Activated T-helper 1 cell treated with anti-CD3 and anti-CD28 coated beads, Interleukin-12 subunit alpha, Interleukin-12 subunit beta, Interleukin-2, Interleukin-4 antibody, amounts not matched to agents 30 ng/mL and 10 ng/mL and 1 ng/mL, durations not matched to agents 14 hours and 24 hours and 36 hours (primary cell): ENCODE measurements around the gene TIMP3. TPM values are rescaled to one million over a fixed set of nuclear protein-coding genes. Genes with fewer than 3 reads are reported as not detected.

Experiments
- DNase-seq: peaks from one replicate; pipeline ENCODE4 v3.0.0; 2021; ENCODE audit warnings: low spot score
- H3K27ac Mint-ChIP-seq: one replicate; pipeline ENCODE4 v1.8.0; 2021; ENCODE audit warnings: mild to moderate bottlenecking, mixed read lengths
- H3K27me3 Mint-ChIP-seq: one replicate; pipeline ENCODE4 v1.8.0; 2022; ENCODE audit warnings: mild to moderate bottlenecking, moderate library complexity, mixed read lengths; ENCODE audit not compliant: insufficient read depth
- H3K36me3 Mint-ChIP-seq: one replicate; pipeline ENCODE4 v1.8.0; 2021; ENCODE audit warnings: low read depth, mixed read lengths
- H3K4me1 Mint-ChIP-seq: one replicate; pipeline ENCODE4 v1.8.0; 2021; ENCODE audit warnings: low read depth, mixed read lengths
- H3K4me3 Mint-ChIP-seq: one replicate; pipeline ENCODE4 v1.8.0; 2021; ENCODE audit warnings: mild to moderate bottlenecking, moderate library complexity, mixed read lengths
- H3K9me3 Mint-ChIP-seq: one replicate; pipeline ENCODE4 v1.8.0; 2021; ENCODE audit warnings: mixed read lengths
- intact Hi-C: fragments of 100-400 bp; cut with micrococcal nuclease; formaldehyde crosslinking; loops from one replicate; pipeline ENCODE4 v1.15.1; 2024
- total RNA-seq: library from RNA; stranded (reverse); gene quantifications from 2 replicates; pipeline ENCODE4 v1.2.3, GENCODE V29; 2022

TIMP3 gene
- total RNA-seq, 1 donor from 2014 or later = not detected

- H3K4me1 Mint-ChIP-seq = no peaks in the 10 kb centered on the region
- H3K4me3 Mint-ChIP-seq = no peak overlapping the region
- no peak overlapping the region for H3K27ac Mint-ChIP-seq
- peaks cover 12% of the 10 kb centered on the region for H3K27me3 Mint-ChIP-seq
- H3K36me3 Mint-ChIP-seq = no peaks in the 10 kb centered on the region
- H3K9me3 Mint-ChIP-seq = no peaks in the 10 kb centered on the region
- no peak for DNase-seq
- intact Hi-C loops = no loop called here
Measured at GRCh38 chr22:32771756-32772155, 29.7 kb upstream of the TIMP3 start.

DNA sequence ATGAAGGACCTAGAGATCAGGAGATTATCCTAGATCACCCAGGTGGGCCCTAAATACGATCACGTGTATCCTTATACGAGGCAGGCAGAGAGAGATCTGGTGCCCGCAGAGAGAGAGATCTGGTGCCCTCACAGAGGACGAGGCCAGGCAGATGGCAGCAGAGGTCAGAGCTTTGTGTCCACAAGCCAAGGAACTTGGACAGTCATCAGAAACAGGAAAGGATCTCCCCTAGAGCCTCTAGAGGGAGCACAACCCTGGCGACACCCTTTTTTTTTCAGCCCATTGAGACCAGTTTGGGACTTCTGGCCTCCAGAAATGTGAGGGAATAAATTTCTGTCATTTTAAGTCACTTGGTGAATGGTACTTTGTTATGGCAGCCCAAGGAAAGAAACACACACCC, 25.5 kb upstream of the TIMP3 start:
- DNase-seq = no peak
- intact Hi-C loops = no loop called here
- H3K4me3 Mint-ChIP-seq = no peak overlapping the region
- H3K27ac Mint-ChIP-seq = no peak overlapping the region
- H3K4me1 Mint-ChIP-seq = no peaks in the 10 kb centered on the region
- peaks cover 11% of the 10 kb centered on the region for H3K27me3 Mint-ChIP-seq
- H3K9me3 Mint-ChIP-seq = no peaks in the 10 kb centered on the region
- H3K36me3 Mint-ChIP-seq = no peaks in the 10 kb centered on the region

- intact Hi-C loops = no loop called here
- no peaks in the 10 kb centered on the region for H3K9me3 Mint-ChIP-seq
- DNase-seq = no peak
- no peak overlapping the region for H3K4me3 Mint-ChIP-seq
- no peak overlapping the region for H3K27ac Mint-ChIP-seq
- H3K4me1 Mint-ChIP-seq = no peaks in the 10 kb centered on the region
- H3K27me3 Mint-ChIP-seq = peaks cover 10% of the 10 kb centered on the region
- no peaks in the 10 kb centered on the region for H3K36me3 Mint-ChIP-seq
Measured at GRCh38 chr22:32776397-32776796, 25.1 kb upstream of the TIMP3 start.

GRCh38 chr22:32776802-32777201, 24.7 kb upstream of the TIMP3 start:
- intact Hi-C loops = no loop called here
- H3K4me3 Mint-ChIP-seq = no peak overlapping the region
- no peaks in the 10 kb centered on the region for H3K9me3 Mint-ChIP-seq
- peaks cover 10% of the 10 kb centered on the region for H3K27me3 Mint-ChIP-seq
- H3K27ac Mint-ChIP-seq = no peak overlapping the region
- DNase-seq = no peak
- H3K36me3 Mint-ChIP-seq = no peaks in the 10 kb centered on the region
- H3K4me1 Mint-ChIP-seq = no peaks in the 10 kb centered on the region

GRCh38 chr22:32777987-32778386, 23.5 kb upstream of the TIMP3 start:
- no peak overlapping the region for H3K27ac Mint-ChIP-seq
- H3K36me3 Mint-ChIP-seq = no peaks in the 10 kb centered on the region
- H3K9me3 Mint-ChIP-seq = no peaks in the 10 kb centered on the region
- intact Hi-C loops = no loop called here
- no peak overlapping the region for H3K4me3 Mint-ChIP-seq
- DNase-seq = no peak
- H3K4me1 Mint-ChIP-seq = no peaks in the 10 kb centered on the region
- H3K27me3 Mint-ChIP-seq = peaks cover 10% of the 10 kb centered on the region

DNA sequence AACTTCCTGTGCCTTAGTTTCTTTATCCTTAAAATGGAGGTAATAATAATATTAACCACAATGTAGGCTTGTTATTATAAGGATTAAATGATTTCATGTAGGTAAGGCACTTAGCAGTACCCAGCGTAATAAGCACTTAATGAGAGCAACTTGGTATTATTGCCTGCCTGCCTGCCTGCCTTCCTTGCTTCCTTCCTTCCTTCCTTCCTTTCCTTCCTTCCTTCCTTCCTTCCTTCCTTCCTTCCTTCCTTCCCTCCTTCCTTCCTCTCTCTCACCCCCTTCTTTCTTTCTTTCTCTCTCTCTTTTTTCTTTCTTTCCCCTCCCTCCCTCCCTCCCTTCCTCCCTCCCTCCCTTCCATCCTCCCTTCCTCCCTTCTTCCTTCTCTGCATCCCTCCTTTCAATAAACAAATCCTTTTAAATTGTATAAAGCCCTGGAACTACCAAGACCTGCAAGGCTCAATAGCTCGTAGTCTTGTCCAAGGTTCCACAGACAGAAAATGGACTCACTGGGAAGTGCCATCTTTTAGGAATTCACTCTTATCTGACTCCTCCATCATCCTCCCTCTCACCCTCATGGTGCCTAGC, 20.7 kb upstream of the TIMP3 start:
- intact Hi-C loops = no loop called here
- no peak overlapping the region for H3K27ac Mint-ChIP-seq
- no peaks in the 10 kb centered on the region for H3K9me3 Mint-ChIP-seq
- H3K36me3 Mint-ChIP-seq = no peaks in the 10 kb centered on the region
- DNase-seq = no peak
- no peak overlapping the region for H3K4me3 Mint-ChIP-seq
- H3K27me3 Mint-ChIP-seq = peaks cover 7% of the 10 kb centered on the region
- no peaks in the 10 kb centered on the region for H3K4me1 Mint-ChIP-seq

DNA sequence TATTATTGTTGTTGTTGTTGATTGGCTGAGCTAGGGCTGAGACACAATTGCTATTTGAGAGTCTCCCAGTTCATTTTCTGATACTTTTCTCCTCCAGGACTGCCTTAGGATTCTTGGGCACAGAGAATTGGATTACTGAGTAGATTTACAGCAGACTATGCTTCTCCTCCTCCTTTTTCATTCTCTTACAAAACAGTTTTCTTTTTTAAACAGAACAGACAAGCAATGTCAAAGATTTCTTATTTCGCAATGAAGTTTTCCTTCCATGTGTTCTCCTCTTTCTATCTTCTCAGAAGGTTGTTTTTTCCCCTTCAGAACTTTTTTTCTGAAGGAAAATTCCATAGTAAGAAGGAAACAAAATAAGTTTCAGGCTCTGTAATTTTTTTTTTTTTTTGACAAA, 19.8 kb upstream of the TIMP3 start:
- peaks cover 2% of the 10 kb centered on the region for H3K27me3 Mint-ChIP-seq
- DNase-seq = no peak
- H3K4me1 Mint-ChIP-seq = no peaks in the 10 kb centered on the region
- no peak overlapping the region for H3K27ac Mint-ChIP-seq
- H3K9me3 Mint-ChIP-seq = no peaks in the 10 kb centered on the region
- no peak overlapping the region for H3K4me3 Mint-ChIP-seq
- intact Hi-C loops = no loop called here
- no peaks in the 10 kb centered on the region for H3K36me3 Mint-ChIP-seq

DNA sequence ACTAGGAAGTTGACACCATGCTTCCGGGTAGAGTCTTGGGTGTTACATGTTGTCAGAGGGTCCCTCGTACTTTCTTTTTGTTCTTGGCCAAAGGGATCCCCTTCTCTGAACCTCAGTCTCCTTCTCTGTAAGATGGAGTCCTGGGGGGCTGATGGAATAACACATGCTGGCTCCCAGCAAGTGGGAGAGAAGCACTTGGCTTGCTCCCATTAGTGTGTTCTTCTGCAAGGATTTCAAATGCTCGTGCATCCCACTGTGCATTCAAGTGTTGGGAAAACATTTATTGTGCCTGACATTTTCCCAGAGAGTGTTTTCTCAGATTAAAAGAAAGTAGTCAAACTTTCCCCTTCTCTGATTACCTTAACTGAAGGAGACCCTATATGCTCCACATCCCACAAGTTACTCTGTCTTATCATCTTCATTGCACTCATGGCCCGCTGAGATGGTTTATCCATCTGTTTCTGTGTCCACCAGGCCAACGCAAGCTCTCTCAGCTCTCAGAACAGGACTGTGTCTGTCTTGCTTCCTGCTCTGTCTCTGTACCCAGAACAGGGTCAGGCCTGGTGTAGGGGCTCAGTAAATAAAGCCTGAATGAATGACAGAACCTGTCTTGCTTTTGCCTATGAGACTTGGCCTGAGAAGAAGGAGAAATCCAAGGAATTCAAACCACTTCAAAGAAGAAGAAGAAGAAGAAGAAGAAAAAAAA, 16.0 kb upstream of the TIMP3 start:
- no peak overlapping the region for H3K4me3 Mint-ChIP-seq
- no peaks in the 10 kb centered on the region for H3K9me3 Mint-ChIP-seq
- intact Hi-C loops = no loop called here
- DNase-seq = no peak
- H3K4me1 Mint-ChIP-seq = no peaks in the 10 kb centered on the region
- H3K27ac Mint-ChIP-seq = no peak overlapping the region
- H3K27me3 Mint-ChIP-seq = peaks cover 2% of the 10 kb centered on the region
- no peaks in the 10 kb centered on the region for H3K36me3 Mint-ChIP-seq

- intact Hi-C loops = no loop called here
- Mint-ChIP-seq H3K4me3 (no peak overlapping the region), H3K36me3 (no peaks in the 10 kb centered on the region), H3K9me3 (no peaks in the 10 kb centered on the region), H3K4me1 (no peaks in the 10 kb centered on the region), H3K27ac (no peak overlapping the region), H3K27me3 (peaks cover 2% of the 10 kb centered on the region)
- no peak for DNase-seq
Measured at GRCh38 chr22:32786027-32786418, 15.5 kb upstream of the TIMP3 start.

DNA sequence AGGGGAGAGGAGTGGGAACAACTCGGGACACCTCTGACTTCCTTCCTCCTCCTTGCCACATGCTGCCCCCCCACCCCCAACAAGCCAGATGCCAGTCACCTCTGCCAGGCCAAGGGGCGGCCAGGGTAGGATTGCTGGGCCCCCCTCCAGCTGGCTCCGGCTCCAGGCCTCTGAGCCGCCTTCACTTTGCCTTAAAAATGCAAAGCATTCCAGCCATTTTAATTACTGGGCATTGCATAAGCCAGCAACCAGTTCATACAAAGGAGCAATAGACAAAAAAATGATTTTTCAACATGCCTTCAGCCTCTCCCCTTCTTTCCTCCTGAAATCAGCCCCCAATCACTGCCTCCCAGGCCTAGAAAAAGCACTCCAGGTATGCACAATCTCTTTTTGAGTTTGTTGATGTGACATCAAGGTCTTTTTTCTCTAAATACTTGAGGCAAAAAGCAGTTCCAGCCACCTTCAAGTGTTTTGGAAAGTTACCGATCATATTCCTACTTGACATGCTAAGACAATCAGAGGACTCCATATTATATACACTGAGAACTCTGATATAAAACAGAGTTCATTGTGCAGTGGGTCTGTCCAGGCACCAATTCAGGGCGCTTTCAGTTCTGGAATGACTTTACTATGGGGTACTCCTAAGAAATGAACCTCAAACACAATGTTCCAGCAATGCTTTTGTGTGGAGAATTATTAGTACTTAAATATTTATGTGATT, 12.4 kb upstream of the TIMP3 start:
- H3K4me3 Mint-ChIP-seq = no peak overlapping the region
- no peaks in the 10 kb centered on the region for H3K36me3 Mint-ChIP-seq
- no peaks in the 10 kb centered on the region for H3K9me3 Mint-ChIP-seq
- no peak for DNase-seq
- no peaks in the 10 kb centered on the region for H3K4me1 Mint-ChIP-seq
- intact Hi-C loops = no loop called here
- peaks cover 6% of the 10 kb centered on the region for H3K27me3 Mint-ChIP-seq
- no peak overlapping the region for H3K27ac Mint-ChIP-seq

DNA sequence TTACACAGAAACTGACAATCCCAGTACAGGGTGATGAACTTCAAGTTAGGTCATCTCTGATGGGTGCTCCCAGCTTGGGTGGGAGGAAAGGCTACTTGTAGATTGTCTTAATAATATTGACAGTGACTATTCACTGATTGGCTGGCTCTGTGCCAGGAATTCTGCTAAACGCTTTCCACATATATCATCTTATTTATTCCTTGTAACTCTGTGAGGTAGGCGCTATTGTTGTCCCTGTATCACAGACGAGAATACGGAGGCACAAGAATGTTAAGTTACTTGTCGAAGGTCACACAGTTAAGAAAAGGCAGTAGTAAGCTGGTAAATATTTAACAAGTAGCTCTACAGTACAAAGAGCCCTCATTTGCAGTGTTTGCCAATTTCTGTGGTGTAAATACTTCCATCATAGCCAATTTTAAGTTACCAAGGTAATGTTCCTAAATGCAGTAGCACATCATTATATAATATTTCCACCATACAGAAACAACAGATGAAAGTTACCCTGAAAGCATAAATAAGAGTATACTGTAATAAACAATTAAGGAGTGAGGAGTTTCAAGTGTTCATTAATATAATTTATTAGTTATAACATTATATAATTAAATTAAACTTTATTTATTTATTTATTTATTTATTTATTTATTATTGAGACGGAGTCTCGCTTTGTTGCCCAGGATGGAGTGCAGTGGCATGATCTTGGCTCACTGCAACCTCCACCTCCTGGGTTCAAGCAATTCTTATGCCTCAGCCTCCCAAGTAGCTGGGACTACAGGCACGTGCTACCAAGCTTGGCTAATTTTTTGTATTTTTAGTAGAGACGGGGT, 11.5 kb upstream of the TIMP3 start:
- Mint-ChIP-seq H3K36me3 (no peaks in the 10 kb centered on the region), H3K27me3 (peaks cover 10% of the 10 kb centered on the region)
- intact Hi-C loops = no loop called here

GRCh38 chr22:32791056-32791455, 10.4 kb upstream of the TIMP3 start:
- Mint-ChIP-seq H3K36me3 (no peaks in the 10 kb centered on the region), H3K9me3 (no peaks in the 10 kb centered on the region), H3K27ac (no peak overlapping the region), H3K4me3 (no peak overlapping the region), H3K4me1 (no peaks in the 10 kb centered on the region), H3K27me3 (peaks cover 12% of the 10 kb centered on the region)
- intact Hi-C loops = no loop called here
- no peak for DNase-seq

More for the DNA sequence above, 11.5 kb upstream of the TIMP3 start:
- DNase-seq = no peak
- Mint-ChIP-seq H3K4me3 (no peak overlapping the region), H3K4me1 (no peaks in the 10 kb centered on the region), H3K27ac (no peak overlapping the region), H3K9me3 (no peaks in the 10 kb centered on the region)

- intact Hi-C loops = no loop called here
- Mint-ChIP-seq H3K36me3 (no peaks in the 10 kb centered on the region), H3K4me1 (no peaks in the 10 kb centered on the region), H3K27ac (no peak overlapping the region), H3K4me3 (no peak overlapping the region), H3K27me3 (peaks cover 13% of the 10 kb centered on the region), H3K9me3 (no peaks in the 10 kb centered on the region)
- no peak for DNase-seq
Measured at GRCh38 chr22:32791485-32791884, 10.0 kb upstream of the TIMP3 start.
